Smooth muscle cell (in vitro differentiated cells): Measurements from ENCODE around the gene SLC6A13. TPM values are rescaled to one million over a fixed set of nuclear protein-coding genes. Genes with fewer than 3 reads are reported as not detected.

ENCODE experiments used
- DNase-seq: peaks from one replicate; lab custom pipeline; 2025; ENCODE audit not compliant: unreplicated experiment; lab: John Stamatoyannopoulos, UW
- H2AFZ ChIP-seq: fragments of 200-600 bp; sonication (generic); 2 replicates; pipeline ENCODE4 v1.6.0; 2016; ENCODE audit warnings: antibody characterized with exemption, low read depth, mild to moderate bottlenecking
- H3F3A ChIP-seq: fragments of 200-600 bp; sonication (generic); 2 replicates; pipeline ENCODE4 v1.6.0; 2017; ENCODE audit warnings: antibody characterized with exemption, low read depth
- H3K27ac ChIP-seq: fragments of 200-600 bp; sonication (generic); 2 replicates; pipeline ENCODE4 v1.5.1; 2016; ENCODE audit warnings: low read depth, mild to moderate bottlenecking
- H3K27me3 ChIP-seq: fragments of 200-600 bp; sonication (generic); 2 replicates; pipeline ENCODE4 v1.6.1; 2016; ENCODE audit warnings: low read depth, mild to moderate bottlenecking
- H3K36me3 ChIP-seq: fragments of 200-600 bp; sonication (generic); 2 replicates; pipeline ENCODE4 v1.5.1; 2016; ENCODE audit warnings: low read depth
- H3K4me1 ChIP-seq: fragments of 200-600 bp; sonication (generic); 2 replicates; pipeline ENCODE4 v1.5.1; 2016; ENCODE audit warnings: low read depth
- H3K4me2 ChIP-seq: fragments of 200-600 bp; sonication (generic); 2 replicates; pipeline ENCODE4 v1.6.0; 2016; ENCODE audit warnings: mild to moderate bottlenecking
- H3K4me3 ChIP-seq: fragments of 200-600 bp; sonication (generic); 2 replicates; pipeline ENCODE4 v1.5.1; 2016; ENCODE audit warnings: mild to moderate bottlenecking
- H3K79me2 ChIP-seq: fragments of 200-600 bp; sonication (generic); 2 replicates; pipeline ENCODE4 v1.6.0; 2016; ENCODE audit warnings: low read depth, mild to moderate bottlenecking
- H3K9ac ChIP-seq: fragments of 200-600 bp; sonication (generic); 2 replicates; pipeline ENCODE4 v1.6.0; 2016; ENCODE audit warnings: low read depth
- H3K9me3 ChIP-seq: fragments of 200-600 bp; sonication (generic); replicated peaks from 2 replicates; pipeline ENCODE4 v1.5.1; 2016; ENCODE audit warnings: low read depth
- H4K20me1 ChIP-seq: fragments of 200-600 bp; sonication (generic); 2 replicates; pipeline ENCODE4 v1.6.0; 2016; ENCODE audit warnings: low read depth
- CTCF ChIP-seq: fragments of 200-600 bp; sonication (generic); IDR thresholded peaks from 2 replicates; pipeline ENCODE4 v1.5.1; 2017; ENCODE audit warnings: borderline replicate concordance, mild to moderate bottlenecking, antibody characterized with exemption; ENCODE audit not compliant: insufficient read depth, poor library complexity, severe bottlenecking
- WGBS: methylation state at CpG from one replicate; pipeline ENCODE4 v1.1.7; 2016; ENCODE audit warnings: low lambda C conversion rate; 5-methylcytosine and 5-hydroxymethylcytosine counted together
- polyA plus RNA-seq: library from polyadenylated mRNA; unstranded; fragments of >200 nt; fragmentation: Nextera tagmentation; extraction: Ambion mirVana; gene quantifications from 2 replicates; pipeline ENCODE4 v1.2.1, GENCODE V29; 2016
- total RNA-seq: library from RNA; depleted of rRNA; stranded (reverse); fragments of >200 nt; gene quantifications from 2 replicates; pipeline ENCODE4 v1.2.3, GENCODE V29; 2014

SLC6A13 gene
- total and polyA plus RNA-seq, 2 experiments from 2014 or later = 0.45 to 0.66 TPM

DNA sequence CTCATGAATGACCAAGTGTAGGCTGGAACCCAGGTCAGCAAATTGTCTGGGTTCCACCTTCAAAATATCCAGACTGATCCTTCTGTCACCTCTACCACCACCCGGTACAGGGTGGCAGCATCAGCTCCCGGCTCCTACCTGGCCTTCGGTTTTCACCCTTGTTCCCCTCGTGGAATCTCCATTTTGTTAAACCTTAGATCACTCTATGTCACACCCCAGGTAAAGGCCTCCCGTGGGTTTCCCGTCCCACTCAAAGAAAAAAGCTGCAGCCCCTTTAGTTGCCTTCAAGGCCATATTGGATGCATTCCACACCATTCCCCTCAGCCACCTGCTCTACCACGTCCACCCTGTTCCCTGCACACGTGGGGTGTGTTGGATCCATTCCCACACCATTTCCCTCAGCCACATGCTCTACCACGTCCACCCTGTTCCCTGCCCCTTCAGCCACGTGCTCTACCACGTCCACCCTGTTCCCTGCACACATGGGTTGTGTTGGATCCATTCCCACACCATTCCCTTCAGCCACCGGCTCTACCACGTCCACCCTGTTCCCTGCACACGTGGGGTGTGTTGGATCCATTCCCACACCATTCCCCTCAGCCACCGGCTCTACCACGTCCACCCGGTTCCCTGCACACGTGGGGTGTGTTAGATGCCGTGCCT, 23.8 kb downstream of the SLC6A13 start:
- H3F3A ChIP-seq = no peaks in the 10 kb centered on the region
- H3K27me3 ChIP-seq = no peaks in the 10 kb centered on the region
- no peak for DNase-seq
- H3K27ac ChIP-seq = no peak overlapping the region
- no peak overlapping the region for H3K9ac ChIP-seq
- H4K20me1 ChIP-seq = no peaks in the 10 kb centered on the region
- no peaks in the 10 kb centered on the region for H3K4me1 ChIP-seq
- no peak for TF ChIP-seq CTCF
- no peaks in the 10 kb centered on the region for H3K9me3 ChIP-seq
- H3K4me2 ChIP-seq = no peak overlapping the region
- no peaks in the 10 kb centered on the region for H3K36me3 ChIP-seq
- no peak overlapping the region for H3K4me3 ChIP-seq
- no peak overlapping the region for H2AFZ ChIP-seq
- WGBS = 84% methylated on average over 19 of the region's 19 CpGs
- no peaks in the 10 kb centered on the region for H3K79me2 ChIP-seq

GRCh38 chr12:238116-238515, 24.5 kb downstream of the SLC6A13 start:
- no peak overlapping the region for H3K4me2 ChIP-seq
- H3K4me3 ChIP-seq = no peak overlapping the region
- no peak for DNase-seq
- H3K27ac ChIP-seq = no peak overlapping the region
- H3K4me1 ChIP-seq = no peaks in the 10 kb centered on the region
- H3K79me2 ChIP-seq = no peaks in the 10 kb centered on the region
- H4K20me1 ChIP-seq = no peaks in the 10 kb centered on the region
- no peaks in the 10 kb centered on the region for H3K36me3 ChIP-seq
- H2AFZ ChIP-seq = no peak overlapping the region
- WGBS = 90% methylated on average over 9 of the region's 9 CpGs
- no peaks in the 10 kb centered on the region for H3F3A ChIP-seq
- H3K27me3 ChIP-seq = no peaks in the 10 kb centered on the region
- no peaks in the 10 kb centered on the region for H3K9me3 ChIP-seq
- TF ChIP-seq CTCF = no peak
- no peak overlapping the region for H3K9ac ChIP-seq

DNA sequence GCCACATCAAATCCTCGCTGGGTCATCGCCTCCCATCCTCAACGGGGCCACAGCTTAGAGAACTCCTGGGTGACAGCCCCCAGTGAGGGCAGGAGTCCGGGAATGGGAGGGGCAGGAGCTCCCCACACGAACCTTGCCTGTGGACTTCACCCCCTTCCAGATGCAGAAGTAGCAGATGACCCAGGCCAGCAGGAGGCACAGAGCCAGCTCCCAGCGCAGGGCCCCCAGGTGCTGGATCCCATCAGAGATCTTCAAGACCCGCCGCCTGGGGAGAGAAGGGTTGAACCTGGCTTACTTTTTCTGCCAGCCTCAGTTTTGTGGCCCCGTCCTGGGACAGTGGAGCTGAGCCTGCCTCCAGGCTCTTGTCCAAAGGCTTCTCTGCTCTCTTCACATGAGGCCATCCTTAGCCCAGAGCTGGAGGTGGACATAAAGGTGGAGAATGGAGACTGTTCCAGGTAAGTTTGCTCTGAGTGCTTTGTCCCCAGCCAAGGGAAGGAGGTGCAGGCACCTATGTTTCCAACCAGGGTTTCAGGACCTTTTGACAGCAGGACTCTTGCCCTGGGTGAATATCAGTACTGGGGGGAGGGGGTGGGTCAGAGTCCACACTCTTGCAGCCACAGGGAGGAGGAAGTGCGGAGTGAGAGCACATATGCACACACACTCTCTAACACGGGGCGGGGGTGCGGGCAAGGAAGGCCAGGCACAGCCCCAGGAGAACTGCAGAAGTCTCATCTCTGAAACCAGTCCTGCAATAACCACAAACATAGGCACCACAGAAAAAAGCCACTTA, 25.4 kb downstream of the SLC6A13 start:
- WGBS = 87% methylated on average over 13 of the region's 13 CpGs
- H3K27ac ChIP-seq = no peak overlapping the region
- H3K4me2 ChIP-seq = no peak overlapping the region
- no peak for DNase-seq
- H3K9ac ChIP-seq = no peak overlapping the region
- H3K36me3 ChIP-seq = no peaks in the 10 kb centered on the region
- H3K4me1 ChIP-seq = no peaks in the 10 kb centered on the region
- no peaks in the 10 kb centered on the region for H3K27me3 ChIP-seq
- TF ChIP-seq CTCF = no peak
- H3F3A ChIP-seq = no peaks in the 10 kb centered on the region
- H4K20me1 ChIP-seq = no peaks in the 10 kb centered on the region
- no peak overlapping the region for H3K4me3 ChIP-seq
- no peaks in the 10 kb centered on the region for H3K9me3 ChIP-seq
- H2AFZ ChIP-seq = no peak overlapping the region
- H3K79me2 ChIP-seq = no peaks in the 10 kb centered on the region
